Natural killer cell (primary cell): ENCODE data around the gene THSD4. TPM values are rescaled to one million over a fixed set of nuclear protein-coding genes. Genes with fewer than 3 reads are reported as not detected.

ENCODE experiments used
- ATAC-seq, 3 donors: fragments of 150-1000 bp in 2 of 3; fragments of 200-7000 bp in 1 of 3; cut with Tn5 transposase; 1 replicate in 1 of 3; 2 replicates in 2 of 3; pipeline ENCODE4 v1.10.0; 2021; ENCODE audit warnings: mild to moderate bottlenecking in 2 of 3, moderate library complexity in 2 of 3
- DNase-seq, 2 donors: peaks; one replicate each; pipeline versions ENCODE4 v3.0.0 to v3.0.0-alpha.2; 2013 to 2021; ENCODE audit warnings: mixed read lengths in 1 of 2
- H3K27ac ChIP-seq: one replicate; pipeline ENCODE4 v1.5.1; 2013; ENCODE audit warnings: mild to moderate bottlenecking, low read length
- H3K27me3 ChIP-seq: one replicate; pipeline ENCODE4 v1.6.1; 2013; ENCODE audit warnings: low read length; ENCODE audit not compliant: control insufficient read depth, insufficient read depth
- H3K36me3 ChIP-seq: one replicate; pipeline ENCODE4 v1.6.1; 2013; ENCODE audit warnings: low read length; ENCODE audit not compliant: control insufficient read depth, insufficient read depth
- H3K4me1 ChIP-seq: one replicate; pipeline ENCODE4 v1.6.1; 2013; ENCODE audit warnings: low read length; ENCODE audit not compliant: control insufficient read depth, insufficient read depth
- H3K4me3 ChIP-seq: one replicate; pipeline ENCODE4 v1.5.1; 2013; ENCODE audit warnings: low read length
- H3K9me3 ChIP-seq: one replicate; pipeline ENCODE4 v1.6.1; 2013; ENCODE audit warnings: low read length; ENCODE audit not compliant: control insufficient read depth, insufficient read depth
- H3K27ac Mint-ChIP-seq, 2 donors: one replicate each; pipeline ENCODE4 v1.8.0; 2022; ENCODE audit warnings: mild to moderate bottlenecking in 2 of 2, mixed read lengths in 2 of 2, moderate library complexity in 1 of 2
- H3K27me3 Mint-ChIP-seq, 2 donors: one replicate each; pipeline ENCODE4 v1.8.0; 2022; ENCODE audit warnings: low read depth in 2 of 2, mixed read lengths in 2 of 2
- H3K36me3 Mint-ChIP-seq: one replicate; pipeline ENCODE4 v1.8.0; 2022; ENCODE audit warnings: mixed read lengths
- H3K4me1 Mint-ChIP-seq, 2 donors: one replicate each; pipeline ENCODE4 v1.8.0; 2022; ENCODE audit warnings: mixed read lengths in 2 of 2
- H3K4me3 Mint-ChIP-seq: one replicate; pipeline ENCODE4 v1.8.0; 2022; ENCODE audit warnings: mild to moderate bottlenecking, moderate library complexity, mixed read lengths
- H3K9me3 Mint-ChIP-seq, 2 donors: one replicate each; pipeline ENCODE4 v1.8.0; 2022; ENCODE audit warnings: mixed read lengths in 2 of 2
- WGBS: methylation state at CpG from one replicate; pipeline ENCODE4 v1.1.7; 2013; ENCODE audit warnings: missing lambda C conversion rate; ENCODE audit not compliant: insufficient coverage; 5-methylcytosine and 5-hydroxymethylcytosine counted together
- intact Hi-C: fragments of 100-400 bp; cut with micrococcal nuclease; formaldehyde crosslinking; loops from one replicate; pipeline ENCODE4 v1.14.2; 2022
- total RNA-seq, 4 donors: library from RNA; stranded (reverse); fragments of 120-200 nt in 1 of 4; gene quantifications; one replicate each; pipeline versions ENCODE4 v1.2.3 to v1.2.4, GENCODE V29; 2013 to 2022
- TF ChIP-seq, protein P1 (sequence below): fragments of 200-600 bp; IDR thresholded peaks from one replicate; pipeline ENCODE4 v1.8.0; 2022; ENCODE audit warnings: antibody characterized with exemption

Gene THSD4
- total RNA-seq, 3 donors from 2014 or later (not counting 1 experiment from before 2014, with no cell fraction given) = not detected

DNA sequence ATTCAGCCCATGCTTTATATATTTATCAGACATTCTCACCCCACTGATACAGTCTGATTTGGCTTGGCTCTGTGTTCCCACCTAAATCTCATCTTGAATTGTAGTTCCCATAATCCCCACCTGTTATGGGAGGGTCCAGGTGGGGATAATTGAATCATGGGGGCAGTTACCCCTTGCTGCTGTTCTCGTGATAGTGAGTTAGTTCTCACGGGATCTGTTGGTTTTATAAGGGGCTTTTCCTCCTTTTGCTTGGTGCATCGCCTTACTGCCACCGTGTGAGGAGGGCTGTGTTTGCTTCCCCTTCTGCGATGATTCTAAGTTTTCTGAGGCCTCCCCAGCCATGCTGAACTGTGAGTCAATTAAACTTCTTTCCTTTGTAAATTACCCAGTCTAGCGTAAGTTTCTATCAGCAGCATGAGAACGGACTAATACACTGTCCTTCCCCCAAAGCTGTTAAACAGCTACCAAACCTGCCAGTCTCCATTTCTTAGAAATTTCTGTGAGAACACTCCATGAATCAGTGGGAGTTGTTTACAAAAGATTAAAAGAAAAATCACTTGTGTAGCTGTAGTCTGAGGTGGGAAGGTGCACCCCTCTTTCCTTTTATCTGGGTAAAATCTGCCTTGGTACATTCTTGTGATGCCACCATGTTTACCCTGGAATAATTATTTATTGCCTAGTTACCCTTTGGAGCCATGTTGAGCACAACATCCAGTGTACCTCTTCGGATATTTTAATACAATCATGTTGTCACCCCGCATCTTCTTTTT, 160.5 kb downstream of the THSD4 start:
- Histone ChIP-seq H3K27me3 (peaks cover 2% of the 10 kb centered on the region), H3K9me3 (no peaks in the 10 kb centered on the region), H3K4me1 (no peaks in the 10 kb centered on the region), H3K27ac (no peak overlapping the region), H3K4me3 (no peak overlapping the region), H3K36me3 (no peaks in the 10 kb centered on the region)
- WGBS = 63% methylated on average over 9 of the region's 9 CpGs
- no peak for ATAC-seq
- Mint-ChIP-seq H3K4me3 (no peak overlapping the region), H3K4me1 (no peaks in the 10 kb centered on the region), H3K9me3 (no peaks in the 10 kb centered on the region), H3K36me3 (no peaks in the 10 kb centered on the region), H3K27me3 (peaks cover 7 to 8% of the 10 kb centered on the region in 2 donors), H3K27ac (no peak overlapping the region)
- intact Hi-C loops = no loop called here
- DNase-seq = no peak
- TF ChIP-seq, protein P1, sequence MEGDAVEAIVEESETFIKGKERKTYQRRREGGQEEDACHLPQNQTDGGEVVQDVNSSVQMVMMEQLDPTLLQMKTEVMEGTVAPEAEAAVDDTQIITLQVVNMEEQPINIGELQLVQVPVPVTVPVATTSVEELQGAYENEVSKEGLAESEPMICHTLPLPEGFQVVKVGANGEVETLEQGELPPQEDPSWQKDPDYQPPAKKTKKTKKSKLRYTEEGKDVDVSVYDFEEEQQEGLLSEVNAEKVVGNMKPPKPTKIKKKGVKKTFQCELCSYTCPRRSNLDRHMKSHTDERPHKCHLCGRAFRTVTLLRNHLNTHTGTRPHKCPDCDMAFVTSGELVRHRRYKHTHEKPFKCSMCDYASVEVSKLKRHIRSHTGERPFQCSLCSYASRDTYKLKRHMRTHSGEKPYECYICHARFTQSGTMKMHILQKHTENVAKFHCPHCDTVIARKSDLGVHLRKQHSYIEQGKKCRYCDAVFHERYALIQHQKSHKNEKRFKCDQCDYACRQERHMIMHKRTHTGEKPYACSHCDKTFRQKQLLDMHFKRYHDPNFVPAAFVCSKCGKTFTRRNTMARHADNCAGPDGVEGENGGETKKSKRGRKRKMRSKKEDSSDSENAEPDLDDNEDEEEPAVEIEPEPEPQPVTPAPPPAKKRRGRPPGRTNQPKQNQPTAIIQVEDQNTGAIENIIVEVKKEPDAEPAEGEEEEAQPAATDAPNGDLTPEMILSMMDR = no peak

DNA sequence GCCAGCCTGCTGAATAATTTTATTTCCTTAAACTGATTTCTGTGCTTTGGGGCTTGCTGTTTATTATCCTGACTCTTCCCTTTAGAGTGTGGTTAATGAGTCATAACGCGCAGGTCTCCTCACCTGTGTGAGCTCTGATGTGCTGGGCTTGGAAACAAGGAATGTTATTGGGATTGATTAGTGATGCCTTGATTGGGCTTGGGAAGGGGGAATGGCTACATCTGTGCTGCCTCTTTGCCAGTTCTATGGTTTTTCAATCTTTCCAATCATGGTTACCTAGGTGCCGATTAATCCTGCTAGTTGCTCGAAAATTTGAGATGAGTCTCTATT, 161.0 kb downstream of the THSD4 start:
- Histone ChIP-seq H3K4me3 (no peak overlapping the region), H3K27me3 (peaks cover 2% of the 10 kb centered on the region), H3K4me1 (no peaks in the 10 kb centered on the region), H3K27ac (no peak overlapping the region), H3K9me3 (no peaks in the 10 kb centered on the region), H3K36me3 (no peaks in the 10 kb centered on the region)
- H3K36me3 Mint-ChIP-seq = no peaks in the 10 kb centered on the region
- intact Hi-C loops = no loop called here
- no peak overlapping the region for H3K4me3 Mint-ChIP-seq
- H3K27ac Mint-ChIP-seq = no peak overlapping the region
- H3K27me3 Mint-ChIP-seq = peaks cover 8 to 12% of the 10 kb centered on the region in 2 donors
- ATAC-seq (no peak), DNase-seq (no peak)
- H3K4me1 Mint-ChIP-seq = no peaks in the 10 kb centered on the region
- TF ChIP-seq, protein P1 = no peak
- no peaks in the 10 kb centered on the region for H3K9me3 Mint-ChIP-seq
- WGBS = 95% methylated on average over 4 of the region's 4 CpGs

DNA sequence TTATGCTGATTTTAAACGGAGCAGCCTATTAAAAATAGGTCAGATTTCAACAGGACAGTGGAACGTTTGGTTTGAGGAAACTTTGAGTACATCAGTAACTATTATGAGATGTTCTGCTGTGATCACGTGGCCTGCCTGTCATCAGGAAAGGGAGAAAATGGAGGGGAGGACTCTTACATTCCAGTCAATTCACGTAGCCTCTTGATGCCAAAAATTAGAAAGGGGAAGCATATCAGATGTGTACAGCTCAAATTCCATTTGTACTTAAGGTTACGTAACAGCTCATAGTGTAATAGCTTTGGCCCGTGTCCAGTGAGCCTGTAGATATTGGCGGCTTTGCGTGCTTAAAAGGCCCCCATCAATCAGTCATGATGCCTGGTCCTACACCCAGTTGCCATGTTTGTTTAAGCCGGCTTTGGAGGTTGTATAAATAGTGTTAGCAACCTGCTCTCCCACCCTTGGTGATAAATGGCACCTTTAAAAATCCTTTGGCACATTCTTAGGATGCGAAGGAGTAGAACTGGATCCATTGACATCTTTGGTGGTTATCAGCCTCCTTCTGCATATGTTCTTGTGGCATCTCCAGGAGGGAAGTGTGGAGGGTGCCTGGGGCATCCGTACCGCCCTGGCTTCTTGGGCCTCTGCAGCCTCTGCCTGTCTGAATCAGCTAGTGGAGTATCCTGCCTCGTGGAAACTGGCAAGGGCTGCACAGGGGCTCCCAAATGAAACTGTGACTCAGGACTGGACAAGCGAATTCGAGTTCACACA, 163.9 kb downstream of the THSD4 start:
- intact Hi-C loops = no loop called here
- 70% methylated on average over 15 of the region's 15 CpGs for WGBS
- Histone ChIP-seq H3K27me3 (peaks cover 2% of the 10 kb centered on the region), H3K4me1 (no peaks in the 10 kb centered on the region), H3K27ac (no peak overlapping the region), H3K36me3 (no peaks in the 10 kb centered on the region), H3K9me3 (no peaks in the 10 kb centered on the region), H3K4me3 (no peak overlapping the region)
- ATAC-seq (no peak), DNase-seq (no peak)
- Mint-ChIP-seq H3K4me1 (no peaks in the 10 kb centered on the region), H3K36me3 (no peaks in the 10 kb centered on the region), H3K27me3 (peaks cover 8 to 26% of the 10 kb centered on the region in 2 donors), H3K27ac (no peak overlapping the region), H3K4me3 (no peak overlapping the region), H3K9me3 (no peaks in the 10 kb centered on the region)
- TF ChIP-seq, protein P1 = no peak
